Transverse colon (tissue), 4 donors: ENCODE data around the gene FHAD1. TPM values are rescaled to one million over a fixed set of nuclear protein-coding genes. Genes with fewer than 3 reads are reported as not detected.

ENCODE experiments used
- DNase-seq: peaks from one replicate; pipeline ENCODE4 v3.0.0-alpha.2; 2019
- H3K27ac ChIP-seq, 4 donors: fragments of 200-600 bp; sonication (generic); 2 replicates each; pipeline ENCODE4 v1.5.1; 2016 to 2018; ENCODE audit warnings: inconsistent platforms in 4 of 4
- H3K27me3 ChIP-seq: fragments of 200-600 bp; sonication (generic); 2 replicates; pipeline ENCODE4 v1.5.1; 2017; ENCODE audit warnings: inconsistent platforms
- H3K36me3 ChIP-seq, 4 donors: fragments of 200-600 bp; sonication (generic); 2 replicates each; pipeline ENCODE4 v1.5.1; 2017 to 2019; ENCODE audit warnings: inconsistent platforms in 4 of 4
- H3K4me1 ChIP-seq, 4 donors: fragments of 200-600 bp; sonication (generic); 2 replicates each; pipeline ENCODE4 v1.5.1; 2017 to 2020; ENCODE audit warnings: inconsistent platforms in 4 of 4
- H3K4me3 ChIP-seq, 4 donors: fragments of 200-600 bp; sonication (generic); 1 replicate in 1 of 4; 2 replicates in 3 of 4; pipeline versions ENCODE4 v1.5.1 to v1.6.1; 2017 to 2019; ENCODE audit warnings: inconsistent platforms in 4 of 4
- H3K9me3 ChIP-seq, 2 donors: fragments of 200-600 bp; sonication (generic); 2 replicates each; pipeline ENCODE4 v1.5.1; 2017 to 2019; ENCODE audit warnings: inconsistent platforms in 2 of 2
- EP300 ChIP-seq: sonication (generic); formaldehyde crosslinking; IDR thresholded peaks from one replicate; pipeline ENCODE4 v1.6.1; 2017; ENCODE audit warnings: antibody characterized with exemption, low read depth
- POLR2A ChIP-seq: fragments of 450-650 bp; IDR thresholded peaks from one replicate; pipeline ENCODE4 v1.6.1; 2016; ENCODE audit warnings: antibody characterized with exemption, mild to moderate bottlenecking, moderate library complexity
- POLR2AphosphoS5 ChIP-seq, 3 donors: sonication (generic); formaldehyde crosslinking; IDR thresholded peaks; one replicate each; pipeline ENCODE4 v1.6.1; 2016; ENCODE audit warnings: antibody characterized with exemption in 3 of 3
- WGBS, 2 donors: methylation state at CpG; one replicate each; pipeline ENCODE4 v1.1.5; 2018; ENCODE audit warnings: low coverage in 1 of 2; 5-methylcytosine and 5-hydroxymethylcytosine counted together
- in situ Hi-C, 4 donors: fragments of 200-750 bp; cut with MboI; loops; one replicate each; pipeline versions ENCODE4 v1.15.0 to v1.15.1; 2017; ENCODE audit warnings: low sequenced_read_pairs in 3 of 4, low pct_ligation_motif_present in 1 of 4, low pct_unique_long_range_greater_than_20kb in 1 of 4
- intact Hi-C: fragments of 100-400 bp; cut with DNase I; formaldehyde crosslinking; loops from one replicate; pipeline ENCODE4 v1.15.1; 2023; ENCODE audit warnings: low total_unique reads
- total RNA-seq, 4 donors: library from RNA; depleted of rRNA; stranded (reverse); fragments of >200 nt; gene quantifications; one replicate each; pipeline ENCODE4 v1.1.0, GENCODE V29; 2016
- TF ChIP-seq, protein P1 (sequence below), 5 experiments: fragments of 200-600 bp in 3 of 5; fragments of 450-650 bp in 2 of 5; sonication (generic) in 3 of 5; IDR thresholded peaks; 1 replicate in 2 of 5; 2 replicates in 3 of 5; pipeline ENCODE4 v1.5.1; 2016 to 2017; ENCODE audit warnings: antibody characterized with exemption in 5 of 5, inconsistent platforms in 3 of 5, mild to moderate bottlenecking in 2 of 5, moderate library complexity in 1 of 5

Gene FHAD1
- total RNA-seq, 4 donors from 2014 or later, result 0.75 to 0.82 TPM; not detected in 2

DNA sequence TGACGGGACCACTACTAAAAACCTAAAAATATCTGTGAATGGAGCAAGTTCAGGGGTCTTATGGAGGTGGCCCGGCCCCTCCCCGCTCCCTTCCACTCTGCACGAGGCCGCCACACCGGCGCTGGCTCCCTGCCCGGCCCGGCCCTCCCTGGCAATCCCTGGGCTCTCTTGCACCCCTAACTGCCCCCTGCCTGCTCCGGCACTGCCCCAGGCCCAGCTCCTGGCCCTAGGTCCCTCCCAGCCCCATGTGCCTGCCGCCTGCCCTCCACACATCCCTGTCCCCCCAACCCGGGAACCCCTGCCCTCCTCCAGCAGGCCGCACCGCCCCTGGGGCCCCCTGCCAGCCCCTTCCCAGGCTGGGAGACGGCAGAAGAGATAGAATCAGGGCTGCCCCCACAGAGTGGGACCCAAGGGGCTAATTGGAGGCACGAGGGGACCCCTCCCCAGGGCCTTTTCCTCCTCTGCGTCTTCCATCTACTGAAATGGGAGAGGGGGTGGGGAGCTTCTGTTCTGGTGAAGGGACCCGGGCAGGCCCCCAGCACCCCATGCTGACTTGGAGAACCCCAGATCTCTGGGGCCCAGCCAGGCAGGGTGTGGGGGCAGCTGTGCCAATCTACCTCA, 181.9 kb downstream of the FHAD1 start:
- Histone ChIP-seq H3K27ac (peak overlapping the region in 1 of 4 donors; percentile 37), H3K36me3 (peaks cover 0 to 6% (median 0%) of the 10 kb centered on the region in 4 donors), H3K9me3 (no peaks in the 10 kb centered on the region), H3K27me3 (no peaks in the 10 kb centered on the region), H3K4me1 (peaks cover 28 to 59% (median 37%) of the 10 kb centered on the region in 4 donors), H3K4me3 (no peak overlapping the region)
- TF ChIP-seq EP300, result no peak
- TF ChIP-seq, protein P1, sequence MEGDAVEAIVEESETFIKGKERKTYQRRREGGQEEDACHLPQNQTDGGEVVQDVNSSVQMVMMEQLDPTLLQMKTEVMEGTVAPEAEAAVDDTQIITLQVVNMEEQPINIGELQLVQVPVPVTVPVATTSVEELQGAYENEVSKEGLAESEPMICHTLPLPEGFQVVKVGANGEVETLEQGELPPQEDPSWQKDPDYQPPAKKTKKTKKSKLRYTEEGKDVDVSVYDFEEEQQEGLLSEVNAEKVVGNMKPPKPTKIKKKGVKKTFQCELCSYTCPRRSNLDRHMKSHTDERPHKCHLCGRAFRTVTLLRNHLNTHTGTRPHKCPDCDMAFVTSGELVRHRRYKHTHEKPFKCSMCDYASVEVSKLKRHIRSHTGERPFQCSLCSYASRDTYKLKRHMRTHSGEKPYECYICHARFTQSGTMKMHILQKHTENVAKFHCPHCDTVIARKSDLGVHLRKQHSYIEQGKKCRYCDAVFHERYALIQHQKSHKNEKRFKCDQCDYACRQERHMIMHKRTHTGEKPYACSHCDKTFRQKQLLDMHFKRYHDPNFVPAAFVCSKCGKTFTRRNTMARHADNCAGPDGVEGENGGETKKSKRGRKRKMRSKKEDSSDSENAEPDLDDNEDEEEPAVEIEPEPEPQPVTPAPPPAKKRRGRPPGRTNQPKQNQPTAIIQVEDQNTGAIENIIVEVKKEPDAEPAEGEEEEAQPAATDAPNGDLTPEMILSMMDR (IDR thresholded peaks at IDR 0.05), result no peak
- 84% methylated on average over 14 of the region's 18 CpGs; no CpG with 5 or more reads in 1 of the 2 donors for WGBS, 2 donors
- no peak for DNase-seq
- intact Hi-C loops, result no loop called here
- in situ Hi-C loops, result loop anchor here (5.0 to 25.0 kb wide), 3 partner anchors 92 to 292 kb away; no protein-coding TSS in a partner anchor

DNA sequence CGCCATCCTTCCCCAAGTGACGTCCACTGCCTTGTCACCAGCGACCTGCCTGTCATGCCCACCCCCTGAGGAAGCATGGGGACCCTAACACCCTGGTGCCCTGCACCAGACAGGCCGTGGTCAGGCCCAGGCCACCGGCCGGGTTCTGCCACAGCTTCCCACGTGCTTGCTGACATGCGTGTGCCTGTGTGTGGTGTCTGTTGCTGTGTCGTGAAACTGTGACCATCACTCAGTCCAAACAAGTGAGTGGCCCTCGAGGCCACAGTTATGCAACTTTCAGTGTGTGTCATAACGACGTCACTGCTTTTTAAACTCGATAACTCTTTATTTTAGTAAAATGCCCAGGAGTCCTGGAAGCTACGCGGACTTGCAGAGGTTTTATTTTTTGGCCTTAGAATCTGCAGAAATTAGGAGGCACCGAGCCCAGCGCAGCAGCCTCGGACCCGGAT, 182.7 kb downstream of the FHAD1 start:
- 81 to 90% methylated on average over 4 to 19 of the region's 19 CpGs for WGBS, 2 donors
- TF ChIP-seq POLR2A (no peak), EP300 (no peak), POLR2AphosphoS5 (IDR thresholded peaks at IDR 0.05) (no peak)
- TF ChIP-seq, protein P1 (IDR thresholded peaks at IDR 0.05), result no peak
- DNase-seq, result no peak
- in situ Hi-C loops, result loop anchor here (5.0 to 25.0 kb wide), 4 partner anchors 92 to 292 kb away; no protein-coding TSS in a partner anchor
- intact Hi-C loops, result loop anchor here (10.0 kb wide), 1 partner anchor 305 kb away; no protein-coding TSS in a partner anchor
- Histone ChIP-seq H3K4me3 (no peak overlapping the region), H3K9me3 (no peaks in the 10 kb centered on the region), H3K27me3 (no peaks in the 10 kb centered on the region), H3K27ac (peak overlapping the region in 3 of 4 donors; percentile 6 to 37 (median 21)), H3K36me3 (peaks cover 0 to 6% (median 0%) of the 10 kb centered on the region in 4 donors), H3K4me1 (peaks cover 28 to 55% (median 35%) of the 10 kb centered on the region in 4 donors)

DNA sequence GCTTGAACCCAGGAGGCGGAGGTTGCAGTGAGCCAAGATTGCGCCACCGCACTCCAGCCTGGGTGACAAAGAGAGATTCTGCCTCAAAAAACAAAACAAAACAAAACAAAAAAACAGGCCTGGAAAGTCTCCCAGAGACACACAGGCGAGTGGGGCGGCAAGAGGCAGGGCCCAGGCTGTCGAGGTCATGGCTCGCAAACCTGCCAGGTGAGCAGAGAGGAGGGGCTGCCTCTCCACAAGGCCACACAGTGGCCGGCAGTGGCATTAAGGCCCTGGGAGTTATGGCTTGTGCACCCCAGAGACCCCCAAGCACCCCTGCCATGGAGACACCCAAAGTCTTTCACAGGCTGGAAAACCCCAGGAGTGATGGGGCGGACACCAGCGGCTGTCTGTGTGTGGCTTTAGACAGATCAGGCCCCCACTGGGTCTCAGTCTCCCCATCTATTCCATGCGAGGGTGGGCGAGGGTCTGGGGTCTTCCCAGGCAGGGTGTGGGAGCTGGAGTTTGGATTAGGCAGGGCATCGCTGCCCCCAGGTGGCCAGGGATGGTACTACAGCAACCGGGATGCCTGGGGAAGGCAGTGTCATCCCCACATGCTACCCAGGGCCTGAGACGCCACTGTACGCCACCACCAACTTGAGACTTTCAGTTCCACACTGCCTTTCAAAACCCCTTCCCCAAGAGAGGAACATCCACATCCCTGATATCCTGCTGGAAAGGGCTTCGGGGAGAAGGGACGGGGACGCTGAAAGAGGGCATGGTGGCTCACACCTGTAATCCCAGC, 184.0 kb downstream of the FHAD1 start:
- intact Hi-C loops, result loop anchor here (10.0 kb wide), 1 partner anchor 306 kb away; no protein-coding TSS in a partner anchor
- H3K4me1 ChIP-seq, result peaks cover 16 to 42% (median 22%) of the 10 kb centered on the region in 4 donors

More for the DNA sequence above, 184.0 kb downstream of the FHAD1 start:
- Histone ChIP-seq H3K36me3 (peaks cover 0 to 6% (median 0%) of the 10 kb centered on the region in 4 donors), H3K27ac (peak overlapping the region in 3 of 4 donors; percentile 37 to 52 (median 41)), H3K4me3 (no peak overlapping the region), H3K27me3 (no peaks in the 10 kb centered on the region), H3K9me3 (no peaks in the 10 kb centered on the region)
- in situ Hi-C loops, result loop anchor here in 3 of 4 donors (5.0 to 25.0 kb wide), 3 partner anchors 96 to 294 kb away; no protein-coding TSS in a partner anchor
- DNase-seq, result peak; percentile 83
- TF ChIP-seq, protein P1 (IDR thresholded peaks at IDR 0.05), result peak; percentile 96 to 98 (median 97)
- TF ChIP-seq POLR2AphosphoS5 (IDR thresholded peaks at IDR 0.05) (peak in 1 of 3 donors; percentile 25), EP300 (no peak), POLR2A (peak; percentile 25)
- WGBS, 2 donors, result 54 to 93% methylated on average over 3 to 18 of the region's 19 CpGs
